Measurements from ENCODE around the gene PROS1. TPM values are rescaled to one million over a fixed set of nuclear protein-coding genes. Genes with fewer than 3 reads are reported as not detected.

PROS1 gene
- total and polyA plus RNA-seq, 9 of the 15 experiments (the other 6 are each of a cell fraction or from before 2014, with no cell fraction given) = 5.5 to 50.5 (median 22.7) TPM

GRCh38 chr3:93973131-93974126, at the start of gene PROS1 (continued):
- TF ChIP-seq NEUROD1 (IDR thresholded peaks at IDR 0.05; ENCODE audit: borderline replicate concordance, low read depth, low read length, partially characterized antibody) (peak; percentile 40), DPF2 (IDR thresholded peaks at IDR 0.05) (0 out of 2 replicates have a peak, but pooled peaks have one; percentile 13), PCBP1 (IDR thresholded peaks at IDR 0.05; ENCODE audit: low read depth, low read length, poor library complexity, severe bottlenecking) (no peak), ILF3 (IDR thresholded peaks at IDR 0.05; ENCODE audit: borderline replicate concordance) (no peak), TBL1XR1 (IDR thresholded peaks at IDR 0.05; ENCODE audit: low read length in 2 of 2) (peak in 1 of 2 experiments; percentile 83; a peak in 2 of 4 replicates), ZFX (CRISPR knock-in tag; IDR thresholded peaks at IDR 0.05) (peak; percentile 89), EGR1 (conservative IDR thresholded peaks at IDR 0.05) (peak; percentile 75), RAD21 (CRISPR knock-in tag; conservative IDR thresholded peaks at IDR 0.05 in 1 of 2, IDR thresholded peaks at IDR 0.05 in 1 of 2) (peak; percentile 14 to 25; a peak in 3 of 4 replicates), NFRKB (IDR thresholded peaks at IDR 0.05; ENCODE audit: low read depth) (0 out of 2 replicates have a peak, but pooled peaks have one; percentile 42), ZBTB1 (CRISPR knock-in tag; IDR thresholded peaks at IDR 0.05; ENCODE audit: borderline replicate concordance, low read depth) (no peak), CLOCK (CRISPR knock-in tag; IDR thresholded peaks at IDR 0.05; ENCODE audit: borderline replicate concordance) (no peak), CBX3 (IDR thresholded peaks at IDR 0.05; ENCODE audit: borderline replicate concordance in 1 of 2, low read length in 2 of 2) (0 out of 3 replicates have a peak, but pooled peaks of 1 of the 2 experiments have one; percentile 26), NCOA1 (IDR thresholded peaks at IDR 0.05; ENCODE audit: low read depth) (no peak), CTBP1 (IDR thresholded peaks at IDR 0.05; ENCODE audit: borderline replicate concordance) (peak; percentile 94), MBD2 (IDR thresholded peaks at IDR 0.05; ENCODE audit: borderline replicate concordance, low read depth) (0 out of 2 replicates have a peak, but pooled peaks have one; percentile 28), MEF2A (IDR thresholded peaks at IDR 0.05; ENCODE audit: control insufficient read depth, low read depth, low read length) (no peak), MLLT1 (IDR thresholded peaks at IDR 0.05) (0 out of 4 replicates have a peak, but pooled peaks of 1 of the 2 experiments have one; percentile 20), MTA1 (IDR thresholded peaks at IDR 0.05; ENCODE audit: borderline replicate concordance) (no peak), ZNF384 (IDR thresholded peaks at IDR 0.05; ENCODE audit: low read depth, low read length) (0 out of 2 replicates have a peak, but pooled peaks have one; percentile 34), ZBED1 (IDR thresholded peaks at IDR 0.05) (0 out of 2 replicates have a peak, but pooled peaks have one; percentile 25), MYNN (IDR thresholded peaks at IDR 0.05) (peak; percentile 63; the same call in 1 of the 2 replicates), MYNN (CRISPR knock-in tag; IDR thresholded peaks at IDR 0.05) (no peak), TFAP4 (CRISPR knock-in tag; IDR thresholded peaks at IDR 0.05; ENCODE audit: borderline replicate concordance) (peak; percentile 54; the same call in 1 of the 2 replicates)

Measured in K562 (cell line).